Common myeloid progenitor, CD34-positive (primary cell): ENCODE results near the gene SORD.
"Not testable (repeated sequence)": the region's sequence is repeated elsewhere in the genome, so short reads cannot be mapped to it uniquely, and the experiment has no call there.

Experiments used
- CTCF ChIA-PET: fragments of 350-600 bp; sonication (Branson Sonifier 250); formaldehyde crosslinking; loops from one replicate; lab custom pipeline; 2021; ENCODE audit warnings: antibody characterized with exemption; lab: Charles Lee
- POLR2A ChIA-PET: fragments of 350-600 bp; sonication (Branson Sonifier 250); formaldehyde crosslinking; loops from one replicate; lab custom pipeline; 2021; ENCODE audit warnings: antibody characterized with exemption; lab: Charles Lee
- DNase-seq, 3 donors: peaks; one replicate each; pipeline versions ENCODE4 v3.0.0 to v3.0.0-alpha.2; 2013
- H3K27ac ChIP-seq, 2 experiments: 1 replicate in 1 of 2; 2 replicates in 1 of 2; pipeline ENCODE4 v1.7.0; 2013; ENCODE audit warnings: inconsistent platforms in 2 of 2, low read length in 2 of 2, mild to moderate bottlenecking in 2 of 2, low read depth in 1 of 2, moderate library complexity in 1 of 2; ENCODE audit not compliant: severe bottlenecking in 2 of 2, insufficient read depth in 1 of 2, poor library complexity in 1 of 2
- H3K27me3 ChIP-seq, 5 experiments: replicated peaks in 2 of 5; 1 replicate in 3 of 5; 2 replicates in 2 of 5; pipeline versions ENCODE4 v1.6.1 to v1.7.0; 2013; ENCODE audit warnings: low read length in 4 of 5, mild to moderate bottlenecking in 2 of 5, moderate library complexity in 2 of 5, inconsistent platforms in 1 of 5; ENCODE audit not compliant: insufficient read depth in 5 of 5, control insufficient read depth in 4 of 5
- H3K36me3 ChIP-seq, 4 experiments: 1 replicate in 2 of 4; 2 replicates in 2 of 4; pipeline versions ENCODE4 v1.6.1 to v1.7.0; 2013; ENCODE audit warnings: low read length in 3 of 4, control low read depth in 1 of 4, mild to moderate bottlenecking in 1 of 4; ENCODE audit not compliant: control insufficient read depth in 4 of 4, insufficient read depth in 4 of 4
- H3K4me1 ChIP-seq, 4 experiments: 1 replicate in 3 of 4; 2 replicates in 1 of 4; pipeline versions ENCODE4 v1.6.1 to v1.7.1; 2013; ENCODE audit warnings: low read length in 3 of 4, mild to moderate bottlenecking in 3 of 4, control low read depth in 1 of 4, inconsistent platforms in 1 of 4, moderate library complexity in 1 of 4; ENCODE audit not compliant: control insufficient read depth in 4 of 4, insufficient read depth in 4 of 4; ENCODE audit errors: control extremely low read depth in 1 of 4
- H3K4me3 ChIP-seq, 7 experiments: 1 replicate in 4 of 7; 2 replicates in 3 of 7; pipeline versions ENCODE4 v1.5.1 to v1.7.0; 2013; ENCODE audit warnings: mild to moderate bottlenecking in 7 of 7, low read length in 6 of 7, moderate library complexity in 6 of 7, inconsistent platforms in 2 of 7, low read depth in 2 of 7, control low read depth in 1 of 7; ENCODE audit not compliant: insufficient read depth in 4 of 7, control insufficient read depth in 1 of 7; ENCODE audit errors: extremely low read depth in 1 of 7
- H3K9me3 ChIP-seq, 5 experiments: 1 replicate in 4 of 5; 2 replicates in 1 of 5; pipeline versions ENCODE4 v1.6.1 to v1.7.1; 2013; ENCODE audit warnings: low read length in 4 of 5, mild to moderate bottlenecking in 2 of 5, inconsistent platforms in 1 of 5, low read depth in 1 of 5, moderate library complexity in 1 of 5; ENCODE audit not compliant: control insufficient read depth in 4 of 5, insufficient read depth in 2 of 5; ENCODE audit errors: control extremely low read depth in 1 of 5
- WGBS: methylation state at CpG from one replicate; pipeline ENCODE4 v1.1.5; 2013; ENCODE audit not compliant: insufficient coverage; 5-methylcytosine and 5-hydroxymethylcytosine counted together

Gene SORD

DNA sequence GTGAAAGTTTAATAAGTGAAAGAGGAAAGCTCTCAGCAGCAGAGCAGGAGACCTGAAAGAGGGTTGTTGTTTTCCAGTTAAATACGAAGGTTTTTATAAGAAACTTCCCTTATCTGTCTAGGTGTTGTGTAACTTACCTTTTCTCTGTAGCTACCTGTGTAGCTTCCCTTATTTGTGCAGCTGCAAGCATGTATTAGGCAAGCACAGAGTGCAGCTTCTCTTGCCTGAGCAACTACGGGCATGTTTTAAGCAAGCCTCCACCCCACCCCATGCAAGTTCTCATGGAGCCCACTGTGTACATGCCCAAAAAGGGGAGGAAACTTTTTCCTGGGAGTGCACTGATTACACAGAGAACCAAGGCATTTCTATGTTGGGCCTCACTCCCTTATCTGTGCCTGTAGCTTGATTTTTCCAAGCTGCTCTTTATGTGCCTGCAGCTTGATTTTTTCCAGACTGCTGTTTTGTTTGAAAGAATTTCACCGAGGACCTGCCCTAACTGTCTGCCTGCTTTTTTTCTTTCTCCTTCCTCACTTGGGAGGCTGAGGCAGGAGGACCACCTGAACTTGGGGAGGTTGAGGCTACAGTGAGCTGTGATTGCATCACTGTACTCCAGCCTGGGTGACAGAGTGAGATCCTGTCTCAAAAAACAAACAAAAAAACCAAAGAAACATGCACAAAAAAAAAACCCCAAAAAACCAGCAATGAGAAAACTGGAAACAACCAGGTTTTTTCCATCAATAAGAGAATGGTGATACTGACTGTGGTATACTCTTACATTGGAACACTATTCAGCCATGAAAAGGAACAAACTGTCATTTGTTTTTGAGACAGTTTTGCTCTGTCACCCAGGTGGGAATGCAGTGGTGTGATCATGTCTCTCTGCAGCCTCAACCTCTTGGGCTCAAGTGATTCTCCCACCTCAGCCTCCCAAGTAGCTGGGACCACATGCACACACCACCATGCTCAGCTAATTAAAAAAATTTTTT is 36.0 kb downstream of the SORD start:
- WGBS = 90% methylated on average over 2 of the region's 3 CpGs
- peaks cover 0 to 11% (median 3%) of the 10 kb centered on the region in 4 experiments for H3K36me3 ChIP-seq
- POLR2A ChIA-PET, H3K9me3 ChIP-seq, DNase-seq, H3K4me3 ChIP-seq, H3K4me1 ChIP-seq, H3K27me3 ChIP-seq, CTCF ChIA-PET, H3K27ac ChIP-seq: not testable (repeated sequence)

DNA sequence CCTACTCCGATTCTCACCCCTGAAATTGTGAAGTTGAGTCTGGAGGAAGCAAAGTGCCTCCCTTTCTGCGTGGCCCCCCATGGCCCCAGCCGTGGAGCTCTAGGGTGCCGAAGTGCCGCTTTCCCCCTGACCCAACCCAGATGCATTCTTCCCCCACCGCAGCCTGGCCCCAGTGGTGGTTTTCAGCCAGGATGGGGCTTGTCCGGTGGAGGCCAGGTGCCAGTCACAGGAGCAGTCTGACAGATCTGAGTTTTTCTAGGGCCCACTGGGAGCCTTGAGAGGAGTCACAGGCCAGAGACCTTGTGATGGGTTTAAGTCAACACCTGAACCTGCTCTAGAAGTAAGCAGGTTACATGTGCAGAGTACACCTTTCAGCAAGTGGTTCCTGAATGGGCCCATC is 39.3 kb downstream of the SORD start:
- H3K27me3 ChIP-seq = not testable (repeated sequence)

DNA sequence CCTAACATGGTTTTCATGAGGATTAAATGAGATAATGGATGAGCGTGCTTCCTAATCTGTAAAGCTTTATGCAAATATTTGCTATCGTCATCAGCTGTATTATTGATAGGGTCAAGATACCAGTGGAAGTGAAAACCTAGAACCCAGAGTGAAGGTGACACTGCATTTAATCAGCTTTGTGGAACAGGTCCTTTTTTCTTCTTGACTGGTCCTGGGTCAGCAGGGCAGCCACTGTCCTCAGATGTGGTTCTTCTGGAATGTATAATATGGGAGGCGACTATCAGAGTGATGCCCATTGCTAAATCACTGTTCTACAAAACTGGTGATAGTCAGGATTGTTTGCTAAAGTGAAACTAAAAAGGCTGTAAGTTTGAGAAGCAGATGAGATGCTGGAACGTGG is 41.4 kb downstream of the SORD start:
- 100% methylated on average over 2 of the region's 4 CpGs for WGBS
- peaks cover 0 to 8% (median 2%) of the 10 kb centered on the region in 4 experiments for H3K36me3 ChIP-seq
- no peaks in the 10 kb centered on the region for H3K9me3 ChIP-seq
- ChIA-PET CTCF (no interaction called here), POLR2A (no interaction called here)
- no peak overlapping the region for H3K27ac ChIP-seq
- H3K27me3 ChIP-seq = no peaks in the 10 kb centered on the region
- no peak for DNase-seq
- H3K4me1 ChIP-seq = no peaks in the 10 kb centered on the region
- no peak overlapping the region for H3K4me3 ChIP-seq

More for the DNA sequence above, 39.3 kb downstream of the SORD start:
- H3K27ac ChIP-seq, H3K4me1 ChIP-seq, DNase-seq, POLR2A ChIA-PET, H3K9me3 ChIP-seq, H3K4me3 ChIP-seq: not testable (repeated sequence)
- peaks cover 0 to 17% (median 5%) of the 10 kb centered on the region in 4 experiments for H3K36me3 ChIP-seq
- no CpG with 5 or more reads among the region's 7 CpGs for WGBS
- CTCF ChIA-PET = interaction anchor here (0.6 kb wide), 1 partner anchor 85 kb away, joined by 3 read pairs; no protein-coding TSS in a partner anchor

DNA sequence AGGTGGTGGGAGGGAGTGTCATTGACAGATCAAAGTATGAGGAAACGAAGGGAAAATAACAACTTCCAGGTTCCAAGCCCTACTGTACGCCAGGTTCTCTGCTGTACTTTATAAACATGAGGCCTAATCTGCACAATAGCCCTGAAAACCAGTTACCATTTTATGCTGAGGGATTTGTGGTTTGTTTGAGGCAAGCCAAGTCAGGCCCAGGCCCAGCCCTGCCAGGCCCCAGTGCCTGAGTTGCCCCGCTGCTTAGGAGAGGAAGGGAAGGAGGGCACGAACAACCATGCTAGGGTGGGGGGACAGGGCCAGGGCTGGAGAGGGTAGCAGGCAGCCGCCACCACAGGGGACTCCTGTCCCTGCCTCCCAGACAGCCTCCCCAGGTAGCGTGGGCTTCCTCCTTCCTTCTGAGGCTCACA is 47.0 kb downstream of the SORD start:
- CTCF ChIA-PET, POLR2A ChIA-PET, H3K9me3 ChIP-seq, H3K4me3 ChIP-seq, H3K27ac ChIP-seq, DNase-seq, H3K27me3 ChIP-seq, H3K4me1 ChIP-seq: not testable (repeated sequence)
- H3K36me3 ChIP-seq = peaks cover 0 to 20% (median 2%) of the 10 kb centered on the region in 4 experiments
- no CpG with 5 or more reads among the region's 6 CpGs for whole genome bisulfite sequencing

DNA sequence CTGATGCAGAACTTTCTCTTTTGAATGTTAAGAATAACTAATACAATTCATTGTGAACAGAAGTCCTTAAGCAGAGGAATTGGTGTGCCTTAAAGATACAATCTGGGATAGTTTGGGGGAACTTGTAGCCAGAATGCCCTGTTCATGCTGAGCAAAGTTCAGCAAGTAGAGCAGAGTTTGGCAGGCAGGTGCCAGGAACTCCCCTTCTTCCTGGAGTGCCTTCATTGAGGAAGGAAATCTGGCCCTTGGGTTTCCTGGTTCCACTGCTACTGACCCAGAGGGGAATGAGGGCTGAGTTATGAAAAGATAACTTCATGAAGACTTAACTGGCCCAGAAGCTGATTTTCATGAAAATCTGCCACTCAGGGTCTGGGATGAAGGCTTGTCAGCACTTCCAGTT is 50.6 kb downstream of the SORD start:
- H3K27me3 ChIP-seq, H3K9me3 ChIP-seq, DNase-seq, H3K27ac ChIP-seq, H3K4me3 ChIP-seq, POLR2A ChIA-PET, H3K4me1 ChIP-seq, CTCF ChIA-PET: not testable (repeated sequence)
- H3K36me3 ChIP-seq = peaks cover 0 to 13% (median 2%) of the 10 kb centered on the region in 4 experiments

DNA sequence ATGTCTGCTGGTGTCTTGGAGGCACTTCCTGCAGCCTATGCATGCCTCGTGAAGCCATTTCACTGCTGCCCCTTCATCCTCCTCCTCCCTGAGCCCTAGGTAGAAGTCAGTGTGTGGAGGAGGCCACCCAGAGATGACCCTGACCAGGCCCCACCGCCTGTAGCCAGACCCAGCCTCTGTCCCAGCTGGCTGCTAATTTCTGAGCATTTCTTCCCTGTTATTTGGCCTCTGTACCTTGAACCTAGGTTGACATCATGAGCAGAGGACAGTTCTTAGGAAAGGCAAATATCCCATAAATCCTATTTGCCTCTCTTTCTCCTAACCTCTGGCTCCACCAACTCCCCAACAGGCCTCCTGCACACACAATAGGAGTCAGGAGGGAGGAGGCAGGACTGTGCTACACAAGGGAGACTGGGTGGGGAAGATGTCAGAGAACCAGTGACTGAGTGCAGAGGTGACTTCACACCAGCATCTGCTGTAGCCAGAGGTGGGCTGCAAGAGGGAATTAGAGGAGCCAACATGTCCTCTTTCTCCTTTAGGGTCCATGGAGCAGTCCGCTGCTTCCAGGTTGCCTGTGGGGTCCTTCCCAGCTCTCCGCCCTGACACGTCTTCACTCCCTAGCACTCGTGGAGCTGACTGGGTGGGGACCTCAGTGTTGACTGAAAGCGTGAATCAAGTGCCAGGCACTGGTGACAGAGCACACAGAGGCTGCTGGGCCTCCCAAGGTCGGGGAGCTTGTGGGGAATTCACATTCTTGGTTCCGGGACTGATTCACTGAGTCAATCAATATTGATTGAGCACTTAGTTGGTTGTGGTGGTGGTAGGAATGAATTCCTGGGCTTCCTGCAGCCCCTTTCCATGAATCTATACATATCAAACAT is 52.7 kb downstream of the SORD start:
- H3K4me3 ChIP-seq, CTCF ChIA-PET, POLR2A ChIA-PET, H3K9me3 ChIP-seq, H3K27ac ChIP-seq, H3K36me3 ChIP-seq, H3K27me3 ChIP-seq, DNase-seq, H3K4me1 ChIP-seq: not testable (repeated sequence)
- WGBS = no CpG with 5 or more reads among the region's 9 CpGs

DNA sequence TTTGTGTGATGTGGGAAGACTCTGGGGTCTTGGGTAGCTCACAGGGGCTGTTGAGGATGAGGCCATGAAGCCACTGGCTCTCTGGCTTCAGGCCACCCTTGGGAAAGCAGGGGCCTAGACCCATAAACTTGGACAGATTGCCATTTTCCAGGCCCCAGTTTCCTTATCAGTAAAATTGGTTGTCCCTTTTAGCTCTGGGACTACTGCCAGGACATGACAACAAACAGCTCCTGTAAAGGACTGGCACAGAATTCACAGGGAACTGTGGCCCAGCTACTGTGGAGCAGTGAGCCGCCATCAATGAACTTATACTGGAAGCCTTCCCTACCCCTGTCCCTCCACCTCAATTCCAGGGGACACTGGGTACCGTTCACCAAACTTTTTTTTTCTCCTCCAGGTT is 54.4 kb downstream of the SORD start:
- POLR2A ChIA-PET, DNase-seq, H3K27me3 ChIP-seq: not testable (repeated sequence)

More for the DNA sequence above, 54.4 kb downstream of the SORD start:
- H3K36me3 ChIP-seq, H3K9me3 ChIP-seq, H3K4me1 ChIP-seq, CTCF ChIA-PET, H3K27ac ChIP-seq, H3K4me3 ChIP-seq: not testable (repeated sequence)
- WGBS = no CpG with 5 or more reads among the region's 2 CpGs
